ENCODE measurements around the gene KRT31. TPM values are rescaled to one million over a fixed set of nuclear protein-coding genes. Genes with fewer than 3 reads are reported as not detected.
A peak's percentile ranks its signal among the peaks of the same experiment; 100 is the strongest.
"Not testable (repeated sequence)": the region's sequence is repeated elsewhere in the genome, so short reads cannot be mapped to it uniquely, and the experiment has no call there.

KRT31 gene
- polyA plus RNA-seq, 1 experiment, result not detected

GRCh38 chr17:41390411-41390938 is 6.9 kb downstream of the KRT31 start:
- TF ChIP-seq, protein P1, sequence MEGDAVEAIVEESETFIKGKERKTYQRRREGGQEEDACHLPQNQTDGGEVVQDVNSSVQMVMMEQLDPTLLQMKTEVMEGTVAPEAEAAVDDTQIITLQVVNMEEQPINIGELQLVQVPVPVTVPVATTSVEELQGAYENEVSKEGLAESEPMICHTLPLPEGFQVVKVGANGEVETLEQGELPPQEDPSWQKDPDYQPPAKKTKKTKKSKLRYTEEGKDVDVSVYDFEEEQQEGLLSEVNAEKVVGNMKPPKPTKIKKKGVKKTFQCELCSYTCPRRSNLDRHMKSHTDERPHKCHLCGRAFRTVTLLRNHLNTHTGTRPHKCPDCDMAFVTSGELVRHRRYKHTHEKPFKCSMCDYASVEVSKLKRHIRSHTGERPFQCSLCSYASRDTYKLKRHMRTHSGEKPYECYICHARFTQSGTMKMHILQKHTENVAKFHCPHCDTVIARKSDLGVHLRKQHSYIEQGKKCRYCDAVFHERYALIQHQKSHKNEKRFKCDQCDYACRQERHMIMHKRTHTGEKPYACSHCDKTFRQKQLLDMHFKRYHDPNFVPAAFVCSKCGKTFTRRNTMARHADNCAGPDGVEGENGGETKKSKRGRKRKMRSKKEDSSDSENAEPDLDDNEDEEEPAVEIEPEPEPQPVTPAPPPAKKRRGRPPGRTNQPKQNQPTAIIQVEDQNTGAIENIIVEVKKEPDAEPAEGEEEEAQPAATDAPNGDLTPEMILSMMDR (IDR thresholded peaks at IDR 0.05; ENCODE audit: low read depth, low read length), result no peak
- Histone ChIP-seq H3K9me3 (ENCODE audit: control insufficient read depth, insufficient read depth, low read length) (no peaks in the 10 kb centered on the region), H3K27ac (ENCODE audit: low read depth, low read length) (no peak overlapping the region), H3K27me3 (ENCODE audit: control insufficient read depth, insufficient read depth, low read length) (no peaks in the 10 kb centered on the region), H3K4me3 (ENCODE audit: low read depth, low read length) (no peak overlapping the region)
- POLR2A ChIA-PET, result no interaction called here
- CTCF ChIA-PET, result interaction anchor here (0.7 to 2.0 kb wide), 2 partner anchors 158 to 258 kb away, joined by 6 to 7 read pairs; no protein-coding TSS in a partner anchor
- no peak for DNase-seq (ENCODE audit: low read depth, low spot score)

GRCh38 chr17:41387670-41388069 is 9.7 kb downstream of the KRT31 start:
- TF ChIP-seq, protein P1 (IDR thresholded peaks at IDR 0.05; ENCODE audit: low read depth, low read length), result no peak
- Histone ChIP-seq H3K4me3 (ENCODE audit: low read depth, low read length) (no peak overlapping the region), H3K27me3 (ENCODE audit: control insufficient read depth, insufficient read depth, low read length) (no peaks in the 10 kb centered on the region), H3K27ac (ENCODE audit: low read depth, low read length) (no peak overlapping the region), H3K9me3 (ENCODE audit: control insufficient read depth, insufficient read depth, low read length) (no peaks in the 10 kb centered on the region)
- DNase-seq (ENCODE audit: low read depth, low spot score), result no peak
- CTCF ChIA-PET, result no interaction called here
- POLR2A ChIA-PET, result no interaction called here

DNA sequence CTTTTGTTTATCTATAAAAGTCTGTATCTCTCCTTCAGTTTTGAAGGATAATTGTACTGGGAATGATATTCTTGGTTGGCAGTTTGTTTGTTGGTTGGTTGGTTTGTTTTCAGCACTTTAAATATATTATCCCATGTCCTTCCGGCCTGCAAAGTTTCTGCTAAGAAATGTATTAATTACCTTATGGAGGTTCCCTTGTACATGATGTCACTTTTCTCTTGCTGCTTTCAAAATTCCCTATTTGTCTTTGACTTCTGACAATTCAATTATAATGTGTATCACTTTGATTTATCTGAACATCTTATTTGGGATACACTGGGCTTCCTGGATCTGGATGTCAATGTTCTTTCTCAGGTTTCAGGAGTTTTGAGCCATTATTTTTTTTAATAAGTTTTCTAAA is 11.2 kb downstream of the KRT31 start:
- Histone ChIP-seq H3K4me3 (ENCODE audit: low read depth, low read length) (no peak overlapping the region), H3K27me3 (ENCODE audit: control insufficient read depth, insufficient read depth, low read length) (no peaks in the 10 kb centered on the region), H3K27ac (ENCODE audit: low read depth, low read length) (no peak overlapping the region), H3K9me3 (ENCODE audit: control insufficient read depth, insufficient read depth, low read length) (no peaks in the 10 kb centered on the region; the same call in 1 of the 2 replicates)
- ChIA-PET POLR2A (no interaction called here), CTCF (no interaction called here)
- DNase-seq (ENCODE audit: low read depth, low spot score), result no peak
- TF ChIP-seq, protein P1 (IDR thresholded peaks at IDR 0.05; ENCODE audit: low read depth, low read length), result no peak

GRCh38 chr17:41383690-41384089 is 13.7 kb downstream of the KRT31 start:
- TF ChIP-seq, protein P1 (IDR thresholded peaks at IDR 0.05; ENCODE audit: low read depth, low read length), result no peak
- Histone ChIP-seq H3K9me3 (ENCODE audit: control insufficient read depth, insufficient read depth, low read length) (peaks cover 3% of the 10 kb centered on the region; the same call in 1 of the 2 replicates), H3K27ac (ENCODE audit: low read depth, low read length) (no peak overlapping the region), H3K27me3 (ENCODE audit: control insufficient read depth, insufficient read depth, low read length) (no peaks in the 10 kb centered on the region), H3K4me3 (ENCODE audit: low read depth, low read length) (no peak overlapping the region)
- no peak for DNase-seq (ENCODE audit: low read depth, low spot score)
- CTCF ChIA-PET, result no interaction called here
- POLR2A ChIA-PET, result no interaction called here

- Histone ChIP-seq H3K9me3 (ENCODE audit: control insufficient read depth, insufficient read depth, low read length) (peaks cover 3% of the 10 kb centered on the region; the same call in 1 of the 2 replicates), H3K27me3 (ENCODE audit: control insufficient read depth, insufficient read depth, low read length) (no peaks in the 10 kb centered on the region), H3K27ac (ENCODE audit: low read depth, low read length) (no peak overlapping the region), H3K4me3 (ENCODE audit: low read depth, low read length) (no peak overlapping the region)
- ChIA-PET CTCF (interaction anchor here (1.0 kb wide), 1 partner anchor 60 kb away, joined by 3 read pairs; no protein-coding TSS in a partner anchor), POLR2A (no interaction called here)
- TF ChIP-seq, protein P1 (IDR thresholded peaks at IDR 0.05; ENCODE audit: low read depth, low read length), result no peak
- DNase-seq (ENCODE audit: low read depth, low spot score), result no peak
These were observed 15.0 kb downstream of the KRT31 start for GRCh38 chr17:41382394-41382793.

DNA sequence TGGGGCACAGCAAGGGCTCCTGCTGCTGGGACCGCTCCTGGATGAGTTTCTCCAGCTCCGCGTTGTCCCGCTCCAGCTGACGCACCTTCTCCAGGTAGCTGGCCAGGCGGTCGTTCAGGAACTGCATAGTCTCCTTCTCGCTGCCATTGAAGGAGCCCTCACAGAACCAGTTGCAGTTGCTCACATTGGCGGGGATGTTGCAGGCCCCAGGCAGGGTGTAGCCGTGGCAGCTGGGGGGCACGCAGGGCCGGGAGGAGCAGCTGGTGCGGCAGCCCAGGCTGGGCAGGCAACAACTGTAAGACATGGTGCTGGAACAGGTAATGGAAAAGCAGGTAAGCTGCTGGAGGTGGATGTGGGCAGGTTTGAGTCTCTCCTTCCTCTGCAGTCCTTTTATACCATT is 15.5 kb downstream of the KRT31 start, which contains the start of gene KRT34:
Gene KRT34 (minus strand): TSS at position 364 of the 400 bp plus-strand sequence. CDS start 60 bp downstream, at position 304.
- ChIA-PET POLR2A (interaction anchor here (0.6 kb wide), 1 partner anchor 29 kb away, joined by 3 read pairs; no protein-coding TSS in a partner anchor), CTCF (interaction anchor here (1.0 kb wide), 1 partner anchor 60 kb away, joined by 3 read pairs; no protein-coding TSS in a partner anchor)
- H3K4me3 ChIP-seq (ENCODE audit: low read depth, low read length); H3K27me3 ChIP-seq (ENCODE audit: control insufficient read depth, insufficient read depth, low read length); H3K27ac ChIP-seq (ENCODE audit: low read depth, low read length); DNase-seq (ENCODE audit: low read depth, low spot score); H3K9me3 ChIP-seq (ENCODE audit: control insufficient read depth, insufficient read depth, low read length): not testable (repeated sequence)

GRCh38 chr17:41380091-41380490 is 17.3 kb downstream of the KRT31 start:
- peak; percentile 26 for DNase-seq (ENCODE audit: low read depth, low spot score)
- POLR2A ChIA-PET, result not testable (repeated sequence)
- CTCF ChIA-PET, result interaction anchor here (1.1 to 1.2 kb wide), 2 partner anchors 169 to 285 kb away, joined by 3 to 6 read pairs; no protein-coding TSS in a partner anchor

More at GRCh38 chr17:41380091-41380490, 17.3 kb downstream of the KRT31 start:
- H3K9me3 ChIP-seq (ENCODE audit: control insufficient read depth, insufficient read depth, low read length); H3K27me3 ChIP-seq (ENCODE audit: control insufficient read depth, insufficient read depth, low read length); H3K27ac ChIP-seq (ENCODE audit: low read depth, low read length); H3K4me3 ChIP-seq (ENCODE audit: low read depth, low read length): not testable (repeated sequence)
